ENCODE results near the gene FIBP.

Gene FIBP

GRCh38 chr11:65857500-65857852 lies 30.8 kb downstream of the FIBP start:
- no peak for DNase-seq (ENCODE audit: low spot score)
- no peak for TF ChIP-seq CTCF (IDR thresholded peaks at IDR 0.05; ENCODE audit: poor library complexity, severe bottlenecking)
- H3K4me1 ChIP-seq (ENCODE audit: insufficient read depth, poor library complexity, severe bottlenecking) = no peaks in the 10 kb centered on the region
- H3K36me3 ChIP-seq (ENCODE audit: low read depth) = peaks cover 55% of the 10 kb centered on the region
- no peaks in the 10 kb centered on the region for H3K9me3 ChIP-seq (ENCODE audit: severe bottlenecking)
- ATAC-seq (ENCODE audit: low read depth) = no peak
- H3K4me3 ChIP-seq (ENCODE audit: severe bottlenecking) = peak overlapping the region; percentile 97
- H3K27ac ChIP-seq (ENCODE audit: poor library complexity, severe bottlenecking) = peak overlapping the region; percentile 91
- H3K27me3 ChIP-seq (ENCODE audit: insufficient read depth, poor library complexity, severe bottlenecking) = no peaks in the 10 kb centered on the region

GRCh38 chr11:65856689-65857499 lies 31.4 kb downstream of the FIBP start:
- peak; percentile 75 for DNase-seq (ENCODE audit: low spot score)

DNA sequence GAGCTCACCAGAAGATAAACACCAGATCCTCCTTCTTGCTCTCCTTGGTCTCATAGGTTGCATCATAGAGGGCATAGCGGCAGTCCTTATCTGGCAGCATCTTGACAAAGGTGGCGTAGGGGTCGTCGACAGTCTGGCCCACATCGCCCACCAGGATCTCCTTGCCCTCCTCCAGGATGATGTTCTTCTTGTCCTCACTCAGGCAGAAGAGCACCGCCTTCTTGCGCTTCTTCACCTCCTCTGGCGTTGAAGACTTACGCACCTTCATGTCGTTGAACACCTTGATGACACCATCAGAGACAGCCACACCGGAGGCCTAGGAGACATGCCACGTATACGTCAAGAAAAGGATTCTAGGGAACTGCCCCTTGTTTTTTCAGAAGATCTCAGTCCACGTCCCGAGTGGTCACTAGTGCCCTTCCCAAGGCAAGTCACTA lies 32.3 kb downstream of the FIBP start:
- Histone ChIP-seq H3K27me3 (ENCODE audit: insufficient read depth, poor library complexity, severe bottlenecking) (no peaks in the 10 kb centered on the region), H3K27ac (ENCODE audit: poor library complexity, severe bottlenecking) (peak overlapping the region; percentile 91), H3K4me3 (ENCODE audit: severe bottlenecking) (no peak overlapping the region), H3K36me3 (ENCODE audit: low read depth) (peaks cover 46% of the 10 kb centered on the region), H3K9me3 (ENCODE audit: severe bottlenecking) (no peaks in the 10 kb centered on the region), H3K4me1 (ENCODE audit: insufficient read depth, poor library complexity, severe bottlenecking) (no peaks in the 10 kb centered on the region)
- no peak for TF ChIP-seq CTCF (IDR thresholded peaks at IDR 0.05; ENCODE audit: poor library complexity, severe bottlenecking)
- ATAC-seq (ENCODE audit: low read depth) = no peak
- DNase-seq (ENCODE audit: low spot score) = no peak

More at GRCh38 chr11:65856689-65857499, 31.4 kb downstream of the FIBP start:
- Histone ChIP-seq H3K27me3 (ENCODE audit: insufficient read depth, poor library complexity, severe bottlenecking) (no peaks in the 10 kb centered on the region), H3K4me1 (ENCODE audit: insufficient read depth, poor library complexity, severe bottlenecking) (no peaks in the 10 kb centered on the region), H3K27ac (ENCODE audit: poor library complexity, severe bottlenecking) (peak overlapping the region; percentile 91), H3K36me3 (ENCODE audit: low read depth) (peaks cover 50% of the 10 kb centered on the region), H3K4me3 (ENCODE audit: severe bottlenecking) (peak overlapping the region; percentile 97), H3K9me3 (ENCODE audit: severe bottlenecking) (no peaks in the 10 kb centered on the region)
- TF ChIP-seq CTCF (IDR thresholded peaks at IDR 0.05; ENCODE audit: poor library complexity, severe bottlenecking) = no peak
- peak; percentile 11 for ATAC-seq (ENCODE audit: low read depth)

DNA sequence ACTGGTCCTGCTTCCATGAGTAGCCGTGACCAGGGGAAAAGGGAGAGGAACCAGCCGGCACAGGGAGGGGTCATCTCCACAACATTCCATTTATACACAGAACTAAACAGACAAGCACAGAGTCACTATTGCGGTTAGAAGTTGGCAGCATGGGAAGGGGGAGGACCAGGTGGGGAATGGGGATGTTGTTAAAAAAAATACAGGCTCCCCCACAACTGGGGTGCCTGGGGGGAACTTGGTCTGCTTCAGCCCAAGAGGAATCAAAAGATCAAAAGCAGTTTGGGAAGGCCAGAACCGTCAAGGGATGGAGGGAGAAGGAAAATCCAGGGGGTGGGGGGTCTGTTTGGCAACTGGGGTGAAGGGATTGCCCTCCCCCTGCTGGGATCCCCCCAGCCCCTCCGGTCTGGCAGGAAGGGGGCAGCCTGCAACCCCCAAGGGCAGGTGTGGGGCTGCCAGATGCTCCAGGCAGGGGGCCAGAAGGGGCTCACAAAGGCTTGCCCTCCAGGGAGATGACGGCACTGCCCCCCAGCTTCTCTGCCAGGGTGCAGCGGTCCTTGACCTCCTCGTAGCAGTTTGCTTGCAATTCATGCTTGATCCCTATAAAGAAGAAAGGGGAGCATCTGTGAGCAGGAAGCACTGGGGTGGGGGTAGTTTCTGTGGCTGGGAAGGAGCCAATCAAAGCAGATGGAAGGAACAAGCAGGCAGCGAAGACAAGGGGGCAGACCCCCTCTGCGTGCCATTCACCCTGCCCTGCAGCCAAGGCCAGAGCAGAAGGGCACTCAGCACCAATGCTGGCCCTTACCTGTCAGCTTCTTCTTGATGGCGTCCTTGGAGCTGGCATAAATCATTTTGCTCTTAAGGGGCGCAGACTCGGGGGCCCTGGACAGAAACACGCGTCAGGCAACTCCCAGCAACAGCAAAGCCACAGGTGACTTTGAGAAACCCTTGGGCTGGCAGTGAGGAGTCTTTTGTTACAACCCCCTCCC lies 33.1 kb downstream of the FIBP start:
- no peaks in the 10 kb centered on the region for H3K4me1 ChIP-seq (ENCODE audit: insufficient read depth, poor library complexity, severe bottlenecking)
- no peaks in the 10 kb centered on the region for H3K9me3 ChIP-seq (ENCODE audit: severe bottlenecking)
- no peak overlapping the region for H3K4me3 ChIP-seq (ENCODE audit: severe bottlenecking)
- peak; percentile 19 for DNase-seq (ENCODE audit: low spot score)
- TF ChIP-seq CTCF (IDR thresholded peaks at IDR 0.05; ENCODE audit: poor library complexity, severe bottlenecking) = no peak
- H3K36me3 ChIP-seq (ENCODE audit: low read depth) = peaks cover 46% of the 10 kb centered on the region
- no peak for ATAC-seq (ENCODE audit: low read depth)
- H3K27ac ChIP-seq (ENCODE audit: poor library complexity, severe bottlenecking) = no peak overlapping the region
- H3K27me3 ChIP-seq (ENCODE audit: insufficient read depth, poor library complexity, severe bottlenecking) = no peaks in the 10 kb centered on the region
